Anterior cingulate cortex (tissue), 58 donors: ENCODE data around the gene CCNL2.
"Not testable (repeated sequence)": the region's sequence is repeated elsewhere in the genome, so short reads cannot be mapped to it uniquely, and the experiment has no call there.

Source experiments
- DNase-seq, 58 donors: peaks; one replicate each; lab custom pipeline; 2025; lab: John Stamatoyannopoulos, UW

The CCNL2 gene

DNA sequence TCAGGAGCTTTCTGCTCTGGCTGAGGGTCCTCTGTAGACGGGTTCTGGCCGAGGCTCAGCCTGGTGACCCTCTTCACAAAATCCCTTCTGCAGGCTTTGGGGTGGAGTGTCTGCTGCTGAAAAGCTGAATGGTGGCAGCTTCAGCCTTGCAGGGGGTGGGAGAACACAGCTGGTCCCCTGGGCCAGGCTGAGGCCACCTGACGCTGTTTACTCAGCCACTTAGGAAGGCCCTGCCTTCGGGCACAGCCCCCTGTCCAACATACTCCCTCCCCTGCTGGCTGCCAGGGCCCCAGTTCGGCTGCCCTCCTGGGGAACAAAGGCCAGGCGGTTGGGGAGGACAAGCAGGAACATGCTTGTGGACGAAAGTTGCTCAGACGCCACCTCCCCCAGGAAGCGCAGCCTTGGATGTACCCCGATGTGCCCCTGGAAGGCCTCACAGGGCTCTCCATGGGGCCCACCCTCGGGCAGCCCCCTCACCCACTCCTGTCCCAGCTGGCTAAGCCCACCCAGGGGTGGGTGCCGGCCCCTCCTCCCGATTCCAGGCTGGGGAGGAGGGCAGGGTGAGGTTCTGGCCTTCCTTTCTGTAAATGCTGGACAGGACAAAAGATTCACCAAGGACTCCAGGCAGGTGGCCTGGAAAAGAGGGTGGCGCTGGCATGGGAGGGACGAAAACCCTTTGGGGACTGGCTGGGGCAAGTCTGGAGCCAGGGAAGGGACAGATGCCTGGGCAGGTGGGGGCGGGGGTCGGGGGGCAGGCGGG lies 22.2 kb upstream of the CCNL2 start, which contains the start of gene ANKRD65:
TSS of gene ANKRD65 (minus strand) at position 130 of the 760 bp plus-strand sequence. CDS start 271 bp downstream, outside the sequence.
- peak in 27 of 58 donors; percentile 21 to 72 (median 43) for DNase-seq

- no peak for DNase-seq
These were observed 21.6 kb upstream of the CCNL2 start for GRCh38 chr1:1420654-1421141.

GRCh38 chr1:1419813-1420653 lies 20.9 kb upstream of the CCNL2 start:
- DNase-seq, result peak in 5 of 58 donors; percentile 29 to 48 (median 32)

DNA sequence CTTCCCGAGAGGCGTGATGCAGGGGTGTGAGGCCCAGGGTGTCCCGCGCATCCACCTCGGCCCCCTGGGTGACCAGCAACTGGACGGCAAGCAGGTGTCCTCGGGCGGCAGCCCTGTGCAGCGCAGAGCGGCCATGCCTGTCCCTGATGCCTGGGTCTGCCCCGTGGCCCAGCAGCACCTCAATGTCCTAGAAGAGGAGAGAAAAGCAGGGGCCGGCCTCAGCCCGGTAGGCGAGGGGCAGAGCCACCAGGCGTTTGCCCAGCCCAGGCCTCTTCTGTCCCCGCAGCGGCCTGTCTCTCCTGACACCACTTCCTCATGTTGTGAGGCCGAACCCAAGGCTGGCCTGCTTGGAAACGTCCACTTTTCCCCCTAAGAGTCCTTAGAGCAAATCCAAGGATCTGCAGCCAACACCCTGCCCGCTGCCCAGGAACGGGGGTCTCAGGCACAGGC lies 20.3 kb upstream of the CCNL2 start:
- no peak for DNase-seq

DNA sequence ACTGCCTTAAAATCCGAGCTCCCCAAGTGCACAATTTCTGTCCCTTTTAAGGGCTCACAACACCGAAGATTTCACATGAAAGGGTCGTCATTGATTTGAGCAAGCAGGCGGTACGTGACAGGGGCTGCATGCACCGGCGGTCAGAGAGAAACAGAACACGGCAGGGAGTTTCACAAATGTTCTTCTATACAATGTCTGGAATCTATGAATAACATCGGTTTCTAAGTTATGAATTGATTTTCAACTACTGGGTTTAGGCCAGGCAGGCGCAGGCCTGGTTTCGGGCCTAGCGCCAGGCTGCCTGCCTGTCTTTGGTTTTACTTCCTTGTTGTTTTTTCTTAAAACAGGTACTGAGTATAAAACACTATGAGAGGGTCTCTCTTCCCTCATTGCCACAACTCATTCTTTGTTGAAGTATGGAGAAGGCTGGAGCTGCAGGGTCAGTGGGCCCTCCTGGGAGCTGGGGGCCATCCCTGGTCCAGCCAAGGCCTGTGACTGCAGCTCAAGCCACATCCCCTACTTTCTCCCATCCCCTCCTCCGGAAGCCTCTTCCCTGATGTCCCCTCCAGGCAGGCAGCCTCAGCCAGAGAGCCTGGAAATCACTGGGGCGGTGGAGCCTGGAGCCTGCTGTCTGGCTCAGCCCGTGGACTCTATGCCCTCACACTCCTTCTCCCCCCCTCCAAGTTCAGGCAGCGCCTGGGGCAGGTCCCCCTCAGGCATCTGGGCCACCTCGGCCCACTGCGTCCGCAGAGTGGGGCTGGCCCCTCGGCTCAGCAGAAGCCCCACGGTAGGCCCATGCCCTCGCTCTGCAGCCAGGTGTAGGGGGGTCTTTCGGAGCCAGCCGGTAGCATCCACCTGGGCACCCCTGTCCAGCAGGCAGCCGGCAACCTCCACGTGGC lies 19.6 kb upstream of the CCNL2 start:
- no peak for DNase-seq

- not testable (repeated sequence) for DNase-seq
These were observed 18.8 kb upstream of the CCNL2 start for GRCh38 chr1:1417825-1418463.

DNA sequence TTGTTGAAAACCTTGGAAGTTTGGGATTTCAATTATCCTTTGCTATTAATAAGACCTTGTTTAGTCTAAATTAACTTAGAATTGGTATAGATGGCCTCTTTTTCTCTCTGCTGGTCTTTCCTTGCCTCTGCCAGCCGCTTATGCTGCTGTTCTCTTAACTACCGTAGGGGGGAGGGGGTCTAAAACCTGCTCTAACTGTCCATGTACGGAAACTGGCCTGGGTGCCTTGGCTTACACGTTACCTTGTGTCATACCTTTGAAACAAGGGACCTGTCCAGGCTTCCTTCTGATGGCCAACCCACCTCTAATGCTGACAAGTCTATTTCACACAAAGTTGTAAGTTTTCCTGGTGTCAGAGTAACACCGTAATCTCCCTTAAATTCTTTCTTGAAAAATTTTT lies 18.3 kb upstream of the CCNL2 start:
- DNase-seq, result not testable (repeated sequence)

GRCh38 chr1:1415751-1416150 lies 16.6 kb upstream of the CCNL2 start:
- DNase-seq, result no peak

DNA sequence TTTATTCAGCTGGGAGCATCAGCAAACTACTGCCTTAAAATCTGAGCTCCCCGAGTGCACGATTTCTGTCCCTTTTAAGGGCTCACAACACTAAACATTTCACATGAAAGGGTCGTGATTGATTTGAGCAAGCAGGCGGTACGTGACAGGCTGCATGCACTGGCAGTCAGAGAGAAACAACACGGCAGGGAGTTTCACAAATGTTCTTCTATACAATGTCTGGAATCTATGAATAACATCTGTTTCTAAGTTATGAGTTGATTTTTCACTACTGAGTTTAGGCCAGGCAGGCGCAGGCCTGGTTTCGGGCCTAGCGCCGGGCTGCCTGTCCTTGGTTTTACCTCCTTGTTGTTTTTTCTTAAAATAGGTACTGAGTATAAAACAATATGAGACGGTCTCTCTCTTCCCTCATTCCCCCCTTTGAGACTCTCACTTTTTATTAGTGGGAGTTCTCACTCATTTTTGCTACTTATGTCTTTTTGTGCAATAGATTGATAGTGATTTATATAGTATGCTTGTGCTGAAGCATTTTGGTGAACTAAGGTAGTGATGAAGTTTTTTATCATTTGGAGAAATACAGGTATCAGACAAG lies 13.3 kb upstream of the CCNL2 start:
- DNase-seq, result not testable (repeated sequence)

GRCh38 chr1:1411626-1412025 lies 12.5 kb upstream of the CCNL2 start:
- DNase-seq, result no peak

DNA sequence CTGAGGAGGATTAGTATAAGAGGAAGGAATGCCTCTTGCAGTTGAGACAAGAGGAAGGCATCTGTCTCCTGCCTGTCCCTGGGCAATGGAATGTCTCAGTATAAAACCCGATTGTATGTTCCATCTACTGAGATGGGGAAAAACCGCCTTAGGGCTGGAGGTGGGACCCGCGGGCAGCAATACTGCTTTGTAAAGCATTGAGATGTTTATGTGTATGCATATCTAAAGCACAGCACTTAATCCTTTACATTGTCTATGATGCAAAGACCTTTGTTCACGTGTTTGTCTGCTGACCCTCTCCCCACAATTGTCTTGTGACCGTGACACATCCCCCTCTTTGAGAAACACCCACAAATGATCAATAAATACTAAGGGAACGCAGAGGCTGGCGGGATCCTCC lies 11.1 kb upstream of the CCNL2 start:
- not testable (repeated sequence) for DNase-seq

GRCh38 chr1:1407636-1408318 lies 8.6 kb upstream of the CCNL2 start:
- DNase-seq, result no peak

DNA sequence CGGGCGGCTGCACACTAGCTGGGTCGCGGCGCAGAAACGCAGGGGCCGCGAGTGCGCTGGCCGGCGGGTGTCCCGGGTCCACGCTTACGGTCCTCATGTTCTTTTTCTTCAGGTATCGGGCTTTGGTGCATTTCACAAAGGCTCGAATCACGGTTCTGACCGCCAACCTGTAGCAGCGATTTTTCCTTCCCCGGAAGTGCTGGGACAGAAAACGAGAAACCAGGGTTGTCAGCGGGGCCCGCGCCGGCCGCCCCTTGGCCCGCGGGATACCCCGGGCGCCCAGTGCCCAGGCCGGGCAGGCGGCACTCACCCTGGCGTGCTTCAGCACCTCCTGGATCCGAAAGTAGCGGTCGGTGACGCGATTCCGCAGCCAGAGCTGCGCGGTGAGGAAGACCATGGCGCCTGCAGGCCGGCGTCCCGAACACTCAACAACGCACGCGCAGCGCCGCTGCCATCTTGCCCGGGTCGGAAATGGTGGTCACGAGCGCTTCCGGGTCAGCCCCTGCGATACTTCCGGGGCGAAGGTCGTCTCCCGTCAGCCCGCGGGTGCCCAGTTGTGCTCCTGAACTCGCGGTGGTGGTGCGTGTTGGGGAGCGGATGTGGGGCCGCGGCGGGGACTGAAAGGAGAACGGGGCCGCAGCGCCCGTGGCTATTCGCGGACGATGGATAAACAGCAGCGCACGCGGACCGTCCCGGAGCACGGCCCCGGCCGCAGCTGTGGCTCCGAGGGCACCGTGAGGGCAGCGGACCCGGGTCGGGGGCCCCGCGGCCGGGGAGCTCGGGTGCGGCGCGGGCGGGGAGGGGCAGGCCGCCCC lies 7.9 kb upstream of the CCNL2 start, which contains the start of gene MRPL20:
TSS of gene MRPL20 (minus strand) at position 473 of the 815 bp plus-strand sequence. CDS start at position 397, 76 bp downstream.
- peak; percentile 46 to 96 (median 90) for DNase-seq

GRCh38 chr1:1406101-1406820 lies 7.1 kb upstream of the CCNL2 start:
- DNase-seq, result no peak

- no peak for DNase-seq
These were observed 4.5 kb upstream of the CCNL2 start for GRCh38 chr1:1403653-1404052.

DNA sequence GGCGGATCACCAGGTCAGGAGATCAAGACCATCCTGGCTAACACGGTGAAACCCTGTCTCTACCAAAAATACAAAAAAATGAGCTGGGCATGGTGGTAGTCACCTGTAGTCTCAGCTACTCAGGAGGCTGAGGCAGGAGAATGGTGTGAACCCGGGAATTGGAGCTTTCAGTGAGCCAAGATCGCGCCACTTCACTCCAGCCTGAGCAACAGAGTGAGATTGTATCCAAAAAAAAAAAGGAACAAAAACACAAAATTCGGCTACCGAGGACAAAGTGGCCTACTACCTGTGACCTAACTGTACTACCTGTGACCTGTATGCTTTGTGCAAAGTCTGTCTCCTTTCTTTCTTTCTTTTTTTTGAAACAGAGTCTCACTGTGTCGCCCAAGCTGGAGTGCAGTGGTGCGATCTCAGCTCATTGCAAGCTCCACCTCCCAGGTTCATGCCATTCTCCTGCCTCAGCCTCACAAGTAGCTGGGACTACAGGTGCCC lies 3.8 kb upstream of the CCNL2 start:
- not testable (repeated sequence) for DNase-seq
